Frontal cortex (tissue), 1 donor: ENCODE measurements around the gene CDC42. TPM values are rescaled to one million over a fixed set of nuclear protein-coding genes. Genes with fewer than 3 reads are reported as not detected.

Experiments
- small RNA-seq: library from RNA; depleted of rRNA; stranded (forward); fragments of <200 nt; gene quantifications from one replicate; pipeline ENCODE3, GENCODE V24; 2014
- total RNA-seq: library from RNA; depleted of rRNA; stranded (reverse); fragments of >200 nt; gene quantifications from one replicate; pipeline ENCODE4 v1.2.3, GENCODE V29; 2014

Gene CDC42
- total RNA-seq, 1 donor from 2014 or later = 468 TPM

Small RNAs within 50 kb of the gene (small RNA-seq; reads per million reads assigned to genes)
- gene RN7SL186P = not detected
- gene RNU6-776P = not detected

Other genes starting within 250 kb of the CDC42 start
- not detected for gene LDLRAD2, start 240.4 kb upstream of the CDC42 start, total RNA-seq
- gene HSPG2, start 115.4 kb upstream of the CDC42 start, total RNA-seq = 4.5 TPM
- not detected for gene CELA3B, start 75.7 kb upstream of the CDC42 start, total RNA-seq
- gene CELA3A, start 51.1 kb upstream of the CDC42 start, total RNA-seq = not detected
- gene WNT4, start 90.4 kb downstream of the CDC42 start, total RNA-seq = 3.3 TPM